OCI-LY3 (cell line): Measurements from ENCODE around the gene SIGLEC12.

Experiments used
- H2AFZ ChIP-seq: fragments of 200-600, 300-600 bp; shearing (Covaris generic); 2 replicates; pipeline ENCODE4 v1.6.0; 2014; ENCODE audit warnings: antibody characterized with exemption, low read depth, low read length
- H3K27ac ChIP-seq: fragments of 200-600, 300-600 bp; sonication (generic); 2 replicates; pipeline ENCODE4 v1.5.1; 2014; ENCODE audit warnings: mild to moderate bottlenecking, low read length, moderate library complexity, mixed read lengths
- H3K27me3 ChIP-seq: fragments of 200-600, 300-600 bp; sonication (generic); 2 replicates; pipeline ENCODE4 v1.6.1; 2014; ENCODE audit warnings: low read depth, low read length, mixed read lengths
- H3K36me3 ChIP-seq: fragments of 200-600, 300-600 bp; sonication (generic); replicated peaks from 2 replicates; pipeline ENCODE3; 2014; ENCODE audit warnings: low read depth, low read length, mixed read lengths
- H3K4me1 ChIP-seq: fragments of 300-600, 200-600 bp; sonication (generic); 2 replicates; pipeline ENCODE4 v1.6.1; 2014; ENCODE audit warnings: low read length, mixed read lengths
- H3K4me2 ChIP-seq: fragments of 200-600, 300-600 bp; sonication (generic); 2 replicates; pipeline ENCODE4 v1.6.1; 2014; ENCODE audit warnings: low read length, mixed read lengths
- H3K4me3 ChIP-seq: fragments of 300-600, 200-600 bp; sonication (generic); 2 replicates; pipeline ENCODE4 v1.5.1; 2014; ENCODE audit warnings: antibody characterized with exemption, mild to moderate bottlenecking, low read length, moderate library complexity
- H3K79me2 ChIP-seq: fragments of 300-600, 200-600 bp; shearing (Covaris generic); 2 replicates; pipeline ENCODE4 v1.6.1; 2014; ENCODE audit warnings: mild to moderate bottlenecking, low read length, mixed read lengths
- H3K9ac ChIP-seq: fragments of 300-600, 200-600 bp; shearing (Covaris generic); 2 replicates; pipeline ENCODE4 v1.6.0; 2014; ENCODE audit warnings: mild to moderate bottlenecking, low read length, moderate library complexity
- H3K9me3 ChIP-seq: fragments of 200-600, 300-600 bp; shearing (Covaris generic); 2 replicates; pipeline ENCODE4 v1.6.1; 2014; ENCODE audit warnings: low read length, mixed read lengths; ENCODE audit not compliant: insufficient read depth
- H4K20me1 ChIP-seq: fragments of 200-600, 300-600 bp; sonication (generic); 2 replicates; pipeline ENCODE4 v1.6.1; 2016; ENCODE audit warnings: low read length, mixed read lengths; ENCODE audit not compliant: insufficient read depth
- CTCF ChIP-seq: fragments of 200-600, 300-600 bp; sonication (generic); IDR thresholded peaks from 2 replicates; pipeline ENCODE4 v1.5.1; 2014; ENCODE audit warnings: antibody characterized with exemption, low read length, low read depth
- EZH2phosphoT487 ChIP-seq: fragments of 200-600 bp; shearing (Covaris generic); IDR thresholded peaks from 2 replicates; pipeline ENCODE4 v1.6.1; 2018; ENCODE audit warnings: antibody characterized with exemption, mixed run types, low read depth

Gene SIGLEC12

GRCh38 chr19:51478381-51479234 is 23.0 kb downstream of the SIGLEC12 start, which contains the start of gene CEACAM18:
Gene CEACAM18, plus strand, starts transcription at chr19:51478539.
- Histone ChIP-seq H3K9ac (no peak within 1 kb of the TSS), H3K4me2 (no peak within 1 kb of the TSS), H4K20me1 (no peaks in the 10 kb centered on the region), H3K27me3 (peaks cover 35% of the 10 kb centered on the region), H2AFZ (no peak within 1 kb of the TSS), H3K36me3 (no peaks in the 10 kb centered on the region), H3K4me3 (no peak within 1 kb of the TSS), H3K27ac (no peak within 1 kb of the TSS), H3K9me3 (0 out of 2 replicates have a peak, but pooled peaks cover 4% of the 10 kb centered on the region), H3K4me1 (peaks cover 7% of the 10 kb centered on the region), H3K79me2 (no peaks in the 10 kb centered on the region)
- no peak for TF ChIP-seq CTCF
- TF ChIP-seq EZH2phosphoT487: no peak

GRCh38 chr19:51477344-51477743 is 24.3 kb downstream of the SIGLEC12 start:
- no peak overlapping the region for H2AFZ ChIP-seq
- TF ChIP-seq CTCF (no peak), EZH2phosphoT487 (no peak)
- H3K9ac ChIP-seq: no peak overlapping the region
- peaks cover 41% of the 10 kb centered on the region for H3K27me3 ChIP-seq
- H3K9me3 ChIP-seq: 0 out of 2 replicates have a peak, but pooled peaks cover 4% of the 10 kb centered on the region
- H3K4me2 ChIP-seq: no peak overlapping the region
- H3K4me1 ChIP-seq: peaks cover 7% of the 10 kb centered on the region
- no peaks in the 10 kb centered on the region for H4K20me1 ChIP-seq
- no peaks in the 10 kb centered on the region for H3K36me3 ChIP-seq
- H3K4me3 ChIP-seq: no peak overlapping the region
- no peak overlapping the region for H3K27ac ChIP-seq
- no peaks in the 10 kb centered on the region for H3K79me2 ChIP-seq

- H4K20me1 ChIP-seq: no peaks in the 10 kb centered on the region
- no peak overlapping the region for H3K27ac ChIP-seq
- H3K27me3 ChIP-seq: peaks cover 49% of the 10 kb centered on the region
- H3K4me3 ChIP-seq: no peak overlapping the region
- H3K4me2 ChIP-seq: no peak overlapping the region
- TF ChIP-seq CTCF (no peak), EZH2phosphoT487 (no peak)
- H2AFZ ChIP-seq: no peak overlapping the region
- H3K4me1 ChIP-seq: peaks cover 7% of the 10 kb centered on the region
- H3K9me3 ChIP-seq: 0 out of 2 replicates have a peak, but pooled peaks cover 4% of the 10 kb centered on the region
- no peaks in the 10 kb centered on the region for H3K79me2 ChIP-seq
- H3K36me3 ChIP-seq: no peaks in the 10 kb centered on the region
- no peak overlapping the region for H3K9ac ChIP-seq
These were observed 25.4 kb downstream of the SIGLEC12 start for GRCh38 chr19:51476164-51476563.

GRCh38 chr19:51473009-51473707 is 28.4 kb downstream of the SIGLEC12 start:
- no peaks in the 10 kb centered on the region for H3K79me2 ChIP-seq

More at GRCh38 chr19:51473009-51473707, 28.4 kb downstream of the SIGLEC12 start:
- no peak overlapping the region for H3K4me2 ChIP-seq
- no peaks in the 10 kb centered on the region for H3K36me3 ChIP-seq
- no peak overlapping the region for H3K9ac ChIP-seq
- H3K9me3 ChIP-seq: 0 out of 2 replicates have a peak, but pooled peaks cover 4% of the 10 kb centered on the region
- H3K4me1 ChIP-seq: peaks cover 7% of the 10 kb centered on the region
- no peak overlapping the region for H3K4me3 ChIP-seq
- no peak overlapping the region for H3K27ac ChIP-seq
- H3K27me3 ChIP-seq: peaks cover 65% of the 10 kb centered on the region
- no peaks in the 10 kb centered on the region for H4K20me1 ChIP-seq
- no peak for TF ChIP-seq EZH2phosphoT487
- TF ChIP-seq CTCF: peak; percentile 87
- no peak overlapping the region for H2AFZ ChIP-seq
